Body of pancreas (tissue), 4 donors: Measurements from ENCODE around the gene UBE2J1. TPM values are rescaled to one million over a fixed set of nuclear protein-coding genes. Genes with fewer than 3 reads are reported as not detected.

Source experiments
- ATAC-seq: fragments of 150-250 bp; one replicate; pipeline ENCODE4 v1.9.1; 2016
- DNase-seq, 4 donors: peaks; one replicate each; pipeline ENCODE4 v3.0.0-alpha.2; 2019
- H3K27ac ChIP-seq, 4 donors: fragments of 200-600 bp; sonication (generic); 1 replicate in 3 of 4; 2 replicates in 1 of 4; pipeline versions ENCODE4 v1.5.1 to v1.6.1; 2016 to 2019; ENCODE audit warnings: mild to moderate bottlenecking in 1 of 4, mixed read lengths in 1 of 4, moderate library complexity in 1 of 4
- H3K27me3 ChIP-seq, 2 donors: fragments of 200-600 bp; sonication (generic); one replicate each; pipeline ENCODE4 v1.6.0; 2016; ENCODE audit warnings: mild to moderate bottlenecking in 1 of 2
- H3K36me3 ChIP-seq, 2 donors: fragments of 200-600 bp; sonication (generic); replicated peaks in 1 of 2; 2 replicates each; pipeline ENCODE4 v1.5.1; 2016; ENCODE audit warnings: low read depth in 2 of 2; ENCODE audit not compliant: insufficient read depth in 1 of 2
- H3K4me1 ChIP-seq: fragments of 200-600 bp; sonication (generic); one replicate; pipeline ENCODE4 v1.6.0; 2016
- H3K4me3 ChIP-seq, 2 donors: fragments of 200-600 bp; sonication (generic); 1 replicate in 1 of 2; 2 replicates in 1 of 2; pipeline ENCODE4 v1.5.1; 2016 to 2019
- H3K9me3 ChIP-seq, 3 donors: fragments of 200-600 bp; sonication (generic); 1 replicate in 2 of 3; 2 replicates in 1 of 3; pipeline ENCODE4 v1.5.1; 2016
- POLR2A ChIP-seq, 3 donors: fragments of 450-650 bp; IDR thresholded peaks; one replicate each; pipeline ENCODE4 v1.6.1; 2016; ENCODE audit warnings: antibody characterized with exemption in 3 of 3, mild to moderate bottlenecking in 2 of 3
- WGBS, 2 donors: methylation state at CpG; one replicate each; pipeline ENCODE4 v1.1.5; 2017; 5-methylcytosine and 5-hydroxymethylcytosine counted together
- intact Hi-C: fragments of 100-400 bp; cut with DNase I; formaldehyde crosslinking; loops from one replicate; pipeline ENCODE4 v1.15.1; 2023
- total RNA-seq, 2 donors: library from RNA; depleted of rRNA; stranded (reverse); fragments of >200 nt; gene quantifications; one replicate each; pipeline ENCODE4 v1.1.0, GENCODE V29; 2016
- TF ChIP-seq, protein P1 (sequence below), 7 experiments: fragments of 450-650 bp in 4 of 7; fragments of 200-600 bp in 3 of 7; sonication (generic) in 3 of 7; IDR thresholded peaks; one replicate each; pipeline ENCODE4 v1.5.1; 2016 to 2019; ENCODE audit warnings: antibody characterized with exemption in 7 of 7

UBE2J1 gene
- total RNA-seq, 2 donors from 2014 or later, result 23.4 to 27.8 TPM

DNA sequence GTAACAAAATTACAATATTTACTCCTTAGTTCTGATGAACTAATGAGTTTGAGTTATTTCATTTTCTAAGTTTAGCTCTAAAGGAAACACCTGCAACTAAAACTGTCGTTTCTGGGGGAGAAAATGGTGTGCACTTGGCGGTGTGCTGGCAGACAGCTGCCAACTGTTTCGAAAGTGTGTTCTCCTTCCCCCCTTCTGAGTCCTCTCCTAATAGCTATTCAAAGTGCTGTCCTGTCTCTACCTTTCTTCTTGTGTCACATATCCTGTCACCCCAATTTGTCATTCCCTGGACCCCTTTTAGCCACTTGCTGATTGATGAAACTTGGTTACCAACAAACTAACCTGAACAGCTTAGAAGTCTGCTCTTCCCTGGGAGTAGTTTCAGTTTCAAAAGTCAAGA, 4.9 kb upstream of the UBE2J1 start:
- WGBS, 2 donors, result 55 to 57% methylated on average over 3 of the region's 3 CpGs
- ATAC-seq, result no peak
- DNase-seq, result no peak
- Histone ChIP-seq H3K9me3 (no peaks in the 10 kb centered on the region), H3K4me1 (peaks cover 6% of the 10 kb centered on the region), H3K36me3 (no peaks in the 10 kb centered on the region), H3K27me3 (no peaks in the 10 kb centered on the region), H3K4me3 (no peak overlapping the region), H3K27ac (no peak overlapping the region)
- intact Hi-C loops, result no loop called here
- no peak for TF ChIP-seq POLR2A (IDR thresholded peaks at IDR 0.05)
- TF ChIP-seq, protein P1, sequence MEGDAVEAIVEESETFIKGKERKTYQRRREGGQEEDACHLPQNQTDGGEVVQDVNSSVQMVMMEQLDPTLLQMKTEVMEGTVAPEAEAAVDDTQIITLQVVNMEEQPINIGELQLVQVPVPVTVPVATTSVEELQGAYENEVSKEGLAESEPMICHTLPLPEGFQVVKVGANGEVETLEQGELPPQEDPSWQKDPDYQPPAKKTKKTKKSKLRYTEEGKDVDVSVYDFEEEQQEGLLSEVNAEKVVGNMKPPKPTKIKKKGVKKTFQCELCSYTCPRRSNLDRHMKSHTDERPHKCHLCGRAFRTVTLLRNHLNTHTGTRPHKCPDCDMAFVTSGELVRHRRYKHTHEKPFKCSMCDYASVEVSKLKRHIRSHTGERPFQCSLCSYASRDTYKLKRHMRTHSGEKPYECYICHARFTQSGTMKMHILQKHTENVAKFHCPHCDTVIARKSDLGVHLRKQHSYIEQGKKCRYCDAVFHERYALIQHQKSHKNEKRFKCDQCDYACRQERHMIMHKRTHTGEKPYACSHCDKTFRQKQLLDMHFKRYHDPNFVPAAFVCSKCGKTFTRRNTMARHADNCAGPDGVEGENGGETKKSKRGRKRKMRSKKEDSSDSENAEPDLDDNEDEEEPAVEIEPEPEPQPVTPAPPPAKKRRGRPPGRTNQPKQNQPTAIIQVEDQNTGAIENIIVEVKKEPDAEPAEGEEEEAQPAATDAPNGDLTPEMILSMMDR (IDR thresholded peaks at IDR 0.05), result no peak

DNA sequence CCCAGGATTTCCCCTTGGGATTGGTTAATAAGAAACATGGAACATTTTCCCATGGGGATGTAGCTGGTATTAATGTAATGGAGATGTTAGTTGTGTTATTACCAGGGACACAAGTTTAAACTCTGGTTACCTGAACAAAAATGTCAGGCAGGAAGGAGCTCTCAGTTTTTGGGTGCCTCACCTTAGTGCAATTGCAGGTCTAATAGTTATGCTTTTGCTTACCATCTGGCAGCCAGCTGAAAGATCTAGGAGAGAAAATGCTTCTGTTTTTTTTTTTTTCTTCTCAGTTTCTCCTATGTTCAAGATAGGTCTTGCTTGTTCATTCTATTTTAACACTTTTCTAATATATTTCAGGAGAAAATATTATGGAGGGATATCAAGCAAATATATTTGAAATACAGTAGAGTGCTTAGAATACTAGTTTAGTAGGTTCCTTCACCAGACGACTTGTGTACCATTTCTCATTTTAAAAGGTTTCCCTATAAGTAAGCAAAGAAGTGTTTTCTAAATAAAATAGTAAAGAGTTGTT, 4.2 kb upstream of the UBE2J1 start:
- peaks cover 6% of the 10 kb centered on the region for H3K4me1 ChIP-seq
- 47 to 56% methylated on average over 1 of the region's 1 CpG for WGBS, 2 donors
- no peaks in the 10 kb centered on the region for H3K9me3 ChIP-seq
- no peak overlapping the region for H3K4me3 ChIP-seq
- no peak for TF ChIP-seq POLR2A (IDR thresholded peaks at IDR 0.05)
- TF ChIP-seq, protein P1 (IDR thresholded peaks at IDR 0.05), result no peak
- DNase-seq, result no peak
- no peak for ATAC-seq
- intact Hi-C loops, result no loop called here
- no peaks in the 10 kb centered on the region for H3K36me3 ChIP-seq
- H3K27me3 ChIP-seq, result no peaks in the 10 kb centered on the region
- no peak overlapping the region for H3K27ac ChIP-seq

DNA sequence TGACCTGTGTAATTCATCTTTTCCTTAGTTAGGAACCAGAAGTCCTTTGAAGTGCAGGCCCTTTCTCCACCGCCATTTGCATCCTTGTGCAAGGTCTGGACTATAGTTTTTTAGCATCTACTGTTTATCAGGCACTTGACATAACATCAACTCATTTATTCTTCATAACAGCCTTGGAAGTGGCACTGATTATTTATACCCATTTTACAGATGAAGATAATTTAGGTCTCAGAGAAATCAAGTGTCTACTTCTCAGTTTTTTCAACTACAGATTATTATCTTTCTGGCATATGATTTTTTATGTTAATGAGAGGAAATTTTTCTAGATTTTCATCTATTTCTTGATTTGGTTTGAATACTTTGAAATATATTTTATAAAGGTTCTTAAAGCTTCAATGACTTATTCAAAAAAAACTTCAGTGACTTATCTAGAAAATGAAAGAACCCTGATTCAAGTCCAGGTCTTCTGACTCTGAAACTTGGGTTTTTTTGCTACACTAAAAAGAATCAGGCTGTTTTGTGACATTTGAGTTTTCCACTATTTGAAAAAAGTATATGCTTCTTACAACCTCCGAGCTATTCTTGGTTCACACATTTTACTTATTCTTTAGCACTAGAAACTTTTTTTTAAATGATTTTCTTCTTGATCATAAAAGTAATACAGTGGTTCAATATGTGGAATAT, 3.1 kb upstream of the UBE2J1 start:
- Histone ChIP-seq H3K4me1 (peaks cover 13% of the 10 kb centered on the region), H3K4me3 (no peak overlapping the region), H3K36me3 (no peaks in the 10 kb centered on the region), H3K27ac (no peak overlapping the region), H3K27me3 (no peaks in the 10 kb centered on the region), H3K9me3 (no peaks in the 10 kb centered on the region)
- 89 to 91% methylated on average over 2 of the region's 2 CpGs for WGBS, 2 donors
- TF ChIP-seq POLR2A (IDR thresholded peaks at IDR 0.05), result no peak
- TF ChIP-seq, protein P1 (IDR thresholded peaks at IDR 0.05), result no peak
- no peak for DNase-seq
- no peak for ATAC-seq
- intact Hi-C loops, result no loop called here

DNA sequence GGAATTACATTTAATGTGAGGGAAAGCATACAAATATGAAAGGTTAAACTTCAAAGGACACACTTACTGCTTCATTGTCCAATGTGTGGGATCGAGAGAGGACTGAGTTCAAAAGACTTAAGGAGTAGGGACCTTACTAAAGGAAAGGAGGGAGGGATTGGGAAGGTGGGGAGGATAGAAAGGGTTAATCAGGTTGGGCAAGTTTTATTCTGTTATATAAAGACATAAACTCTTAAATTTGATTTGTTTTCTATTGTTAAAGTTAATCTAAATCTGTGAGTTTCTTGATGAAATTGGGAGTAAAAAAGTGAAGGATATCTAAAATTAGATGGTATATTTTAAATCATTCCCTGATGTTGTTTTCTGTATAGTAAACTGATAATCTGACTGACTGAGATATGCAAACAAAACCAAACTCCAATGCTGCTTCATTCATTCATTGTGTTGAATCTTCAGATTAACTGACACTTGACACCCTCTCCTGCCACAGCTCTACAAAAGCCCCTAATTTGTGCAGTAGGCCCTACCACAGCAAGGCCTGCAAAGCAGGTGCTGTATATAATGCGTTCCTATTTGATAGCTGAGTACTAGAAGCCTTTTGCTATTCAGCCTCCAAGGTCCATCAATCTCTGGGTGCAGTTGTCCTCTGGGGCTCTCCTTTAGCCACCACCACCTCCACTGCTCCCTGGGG, 1.3 kb upstream of the UBE2J1 start:
- H3K9me3 ChIP-seq, result no peaks in the 10 kb centered on the region
- DNase-seq, result no peak
- H3K27me3 ChIP-seq, result no peaks in the 10 kb centered on the region
- TF ChIP-seq POLR2A (IDR thresholded peaks at IDR 0.05), result no peak
- TF ChIP-seq, protein P1 (IDR thresholded peaks at IDR 0.05), result no peak
- no peak overlapping the region for H3K4me3 ChIP-seq
- H3K27ac ChIP-seq, result peak overlapping the region in 1 of 4 donors; percentile 98
- ATAC-seq, result no peak
- 84 to 88% methylated on average over 2 of the region's 2 CpGs for WGBS, 2 donors
- intact Hi-C loops, result no loop called here
- peaks cover 28% of the 10 kb centered on the region for H3K4me1 ChIP-seq
- H3K36me3 ChIP-seq, result no peaks in the 10 kb centered on the region
